COLO668 (cell line): ENCODE results near the gene ZNF140.

ENCODE experiments used
- DNase-seq: peaks from one replicate; lab custom pipeline; 2025; ENCODE audit not compliant: unreplicated experiment; lab: John Stamatoyannopoulos, UW

Gene ZNF140

GRCh38 chr12:133080368-133081158 lies at the start of gene ZNF140:
Gene ZNF140 (plus strand): TSS chr12:133080923. CDS start chr12:133081321, 398 bp downstream.
- DNase-seq, result peak; percentile 94

- DNase-seq, result peak; percentile 97
These were observed 43.3 kb upstream of the ZNF140 start, which contains the start of gene ZNF84 for GRCh38 chr12:133037207-133038005. Gene ZNF84 (plus strand): TSS chr12:133037509. CDS start chr12:133041468, 3,959 bp downstream.

- DNase-seq, result no peak
These were observed 42.5 kb upstream of the ZNF140 start for GRCh38 chr12:133038118-133038709.

GRCh38 chr12:133046698-133047097 lies 34.0 kb upstream of the ZNF140 start:
- no peak for DNase-seq

GRCh38 chr12:133057446-133057845 lies 23.3 kb upstream of the ZNF140 start:
- no peak for DNase-seq

- DNase-seq, result no peak
These were observed 22.3 kb upstream of the ZNF140 start for GRCh38 chr12:133058203-133059113.

- DNase-seq, result no peak
These were observed 18.8 kb upstream of the ZNF140 start for GRCh38 chr12:133061954-133062353.

GRCh38 chr12:133063556-133063955 lies 17.2 kb upstream of the ZNF140 start:
- no peak for DNase-seq

GRCh38 chr12:133073836-133074235 lies 6.9 kb upstream of the ZNF140 start:
- no peak for DNase-seq

GRCh38 chr12:133080026-133080367 lies 726 bp upstream of the ZNF140 start:
- peak; percentile 95 for DNase-seq

- DNase-seq, result no peak
These were observed 547 bp downstream of the ZNF140 start for GRCh38 chr12:133081159-133081780.

GRCh38 chr12:133083345-133083744 lies 2.6 kb downstream of the ZNF140 start:
- DNase-seq, result no peak

- DNase-seq, result no peak
These were observed 24.9 kb downstream of the ZNF140 start for GRCh38 chr12:133105620-133106019.

- DNase-seq, result no peak
These were observed 25.5 kb downstream of the ZNF140 start for GRCh38 chr12:133106253-133106652.

GRCh38 chr12:133107121-133107520 lies 26.4 kb downstream of the ZNF140 start:
- DNase-seq, result no peak

- DNase-seq, result no peak
These were observed 27.4 kb downstream of the ZNF140 start for GRCh38 chr12:133108150-133108549.

GRCh38 chr12:133120385-133121191 lies 39.9 kb downstream of the ZNF140 start:
- DNase-seq, result no peak

- DNase-seq, result no peak
These were observed 44.0 kb downstream of the ZNF140 start for GRCh38 chr12:133124674-133125073.

GRCh38 chr12:133129368-133130037 lies 48.8 kb downstream of the ZNF140 start:
- DNase-seq, result no peak
